ENCODE data around the gene CHST11.

CHST11 gene

DNA sequence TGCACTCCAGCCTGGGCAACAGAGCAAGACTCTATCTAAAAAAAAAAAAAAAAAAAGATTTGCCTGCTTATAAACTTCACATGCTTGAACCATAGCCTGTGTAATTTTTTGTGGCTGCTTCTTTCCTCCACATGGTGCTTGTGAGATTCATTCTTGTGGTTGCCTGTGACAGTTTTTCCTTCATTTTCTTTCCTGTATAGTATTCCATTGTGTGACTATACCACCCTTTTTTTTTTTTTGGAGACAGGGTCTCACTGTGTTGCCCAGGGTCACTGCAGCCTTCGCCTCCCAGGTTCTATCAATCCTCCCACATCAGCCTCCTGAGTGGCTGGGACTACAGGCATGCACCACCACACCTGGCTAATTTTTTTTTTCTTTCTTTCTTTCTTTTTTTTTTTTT, 22.6 kb upstream of the CHST11 start:
- no peak for DNase-seq

DNA sequence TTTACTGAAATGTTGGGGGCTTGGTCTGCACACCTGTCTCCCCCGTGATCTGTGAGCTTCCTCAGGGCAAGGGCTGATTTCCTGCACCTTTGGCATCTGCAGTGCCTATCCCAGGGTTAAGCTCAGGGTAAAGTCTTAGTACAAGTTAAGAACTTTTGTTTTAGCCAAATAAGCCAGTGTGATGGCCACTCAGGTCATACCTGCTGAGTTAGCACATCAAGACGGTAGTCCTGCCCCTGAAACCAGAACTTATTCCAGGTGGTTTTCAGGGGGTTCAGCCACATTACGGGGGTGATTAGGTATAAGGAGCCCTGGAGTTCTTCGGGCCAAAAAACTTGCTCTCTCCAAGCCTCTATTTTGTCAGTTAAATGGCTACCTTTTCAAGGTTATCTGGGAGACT, 21.6 kb upstream of the CHST11 start:
- DNase-seq: no peak

DNA sequence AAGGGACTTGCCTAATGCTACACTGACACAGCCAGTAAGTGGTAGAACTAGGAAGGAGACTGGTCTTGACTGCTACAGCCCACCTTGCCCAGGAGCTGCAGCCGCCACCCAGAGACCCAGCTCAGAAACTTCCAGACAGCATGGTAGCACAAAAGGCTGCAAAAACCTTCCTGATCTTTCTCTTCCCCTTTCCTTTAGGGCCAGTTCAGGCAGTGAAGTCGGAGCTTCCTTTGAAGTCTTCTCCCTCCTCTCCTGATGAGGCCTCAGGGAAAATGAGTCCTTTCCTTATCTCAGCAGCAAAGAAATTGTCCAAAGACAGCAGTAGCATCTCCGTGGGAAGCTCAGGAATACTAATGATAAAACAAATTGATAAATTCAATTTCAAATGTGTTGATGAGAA, 21.0 kb upstream of the CHST11 start:
- no peak for DNase-seq

DNA sequence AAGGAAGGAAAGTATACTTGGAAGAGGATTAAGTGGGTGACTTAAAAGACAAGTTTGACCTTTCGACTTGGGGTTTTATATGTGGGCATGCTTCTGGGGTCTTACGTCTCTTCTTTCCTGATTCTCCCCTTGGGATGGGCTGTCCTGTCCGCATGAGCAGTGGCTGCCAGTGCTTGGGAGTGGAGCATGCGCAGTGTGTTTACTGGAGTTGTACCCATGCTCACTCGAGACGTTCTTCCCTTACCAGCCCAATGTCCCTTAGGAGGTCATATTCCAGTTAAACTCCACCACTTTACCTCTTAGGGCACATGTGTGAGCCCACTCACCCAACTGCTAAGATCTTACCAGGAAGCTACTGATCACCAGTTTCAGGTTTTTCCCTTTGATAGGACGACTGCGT, 20.0 kb upstream of the CHST11 start:
- no peak for DNase-seq

DNA sequence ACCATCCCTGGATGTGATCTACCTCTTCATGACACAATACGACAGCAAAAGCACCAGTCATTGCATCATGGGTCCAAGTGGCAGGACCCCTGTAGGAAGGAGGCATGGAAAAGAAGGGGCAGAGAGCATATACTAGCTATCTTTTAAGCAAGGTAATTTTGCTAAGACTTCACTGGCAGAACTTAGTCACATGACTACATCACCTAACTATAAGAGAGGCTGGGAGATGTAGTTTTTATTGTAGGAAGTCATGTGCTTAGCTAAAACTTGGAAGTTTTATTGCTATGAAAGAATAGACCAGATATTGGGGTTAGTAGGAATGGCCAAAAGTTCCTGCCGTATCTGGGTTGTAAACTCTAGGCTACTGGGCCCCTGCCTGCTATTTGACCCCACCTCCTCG, 18.6 kb upstream of the CHST11 start:
- no peak for DNase-seq

DNA sequence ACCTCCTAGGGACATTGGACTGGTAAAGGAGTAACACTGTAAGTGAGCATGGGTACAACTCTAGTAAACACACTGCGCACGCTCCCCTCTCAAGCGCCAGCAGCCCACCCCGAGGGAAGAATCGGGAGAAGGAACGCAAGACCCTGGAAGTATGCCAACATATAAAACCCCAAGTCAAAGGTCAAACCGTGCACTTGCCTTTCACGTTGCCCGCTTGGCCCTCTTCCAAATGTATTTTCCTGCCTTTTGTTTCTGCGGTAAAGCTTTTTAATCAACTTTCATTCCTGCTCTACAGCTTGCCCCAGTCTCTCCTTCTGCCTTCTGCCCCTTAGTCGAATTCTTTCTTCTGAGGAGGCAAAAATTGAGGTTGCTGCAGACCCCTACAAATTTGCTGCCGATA, 17.6 kb upstream of the CHST11 start:
- no peak for DNase-seq

DNA sequence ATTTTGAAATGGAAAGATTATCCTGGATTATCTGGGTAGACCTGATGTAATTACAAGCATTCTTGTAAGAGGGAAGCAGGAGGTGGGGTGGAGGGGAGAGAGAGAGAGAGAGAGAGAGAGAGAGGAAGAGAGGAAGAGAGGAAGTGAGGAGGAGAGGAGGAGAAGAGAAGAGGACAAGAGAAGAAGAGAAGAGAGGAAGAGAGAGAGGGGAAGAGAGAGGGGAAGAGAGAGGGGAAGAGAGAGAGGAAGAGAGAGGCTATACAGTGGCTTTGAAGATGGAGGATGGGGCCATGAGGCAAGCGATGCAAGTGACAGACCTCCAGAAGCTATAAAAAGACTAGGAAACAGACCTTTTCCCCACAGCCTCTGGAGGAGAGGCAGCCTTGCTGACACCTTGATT, 13.7 kb upstream of the CHST11 start:
- no peak for DNase-seq

DNA sequence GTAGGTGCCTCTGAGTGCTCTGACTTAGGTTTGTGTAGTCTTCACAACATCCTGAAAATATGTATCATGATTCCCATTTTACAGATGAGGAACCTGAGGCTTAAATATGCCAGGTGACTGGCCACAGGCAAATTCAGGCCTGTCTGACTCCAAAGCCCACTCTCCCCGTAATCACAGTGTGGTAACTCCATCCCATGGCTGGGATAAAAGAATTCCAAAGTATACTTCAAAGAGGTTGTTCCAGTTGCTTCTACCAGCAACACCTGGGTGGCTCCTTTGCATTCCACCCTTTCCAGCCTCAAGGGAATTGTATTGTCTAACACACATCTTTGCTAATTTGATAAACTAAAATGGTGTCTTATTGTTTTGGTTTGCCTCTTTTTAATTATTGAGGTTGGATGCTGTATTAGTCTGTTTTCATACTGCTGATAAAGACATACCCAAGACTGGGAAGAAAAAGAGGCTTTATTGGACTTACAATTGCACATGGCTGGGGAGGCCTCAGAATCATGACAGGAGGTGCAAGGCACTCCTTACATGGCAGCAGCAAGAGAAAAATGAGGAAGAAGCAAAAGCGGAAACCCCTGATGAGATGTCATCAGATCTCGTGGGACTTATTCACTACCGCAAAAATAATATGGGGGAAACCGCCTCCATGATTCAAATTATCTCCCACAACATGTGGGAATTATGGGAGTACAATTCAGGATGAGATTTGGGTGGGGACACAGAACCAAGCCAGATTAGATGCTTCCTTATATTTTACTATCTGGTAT, 9.9 kb upstream of the CHST11 start:
- no peak for DNase-seq

DNA sequence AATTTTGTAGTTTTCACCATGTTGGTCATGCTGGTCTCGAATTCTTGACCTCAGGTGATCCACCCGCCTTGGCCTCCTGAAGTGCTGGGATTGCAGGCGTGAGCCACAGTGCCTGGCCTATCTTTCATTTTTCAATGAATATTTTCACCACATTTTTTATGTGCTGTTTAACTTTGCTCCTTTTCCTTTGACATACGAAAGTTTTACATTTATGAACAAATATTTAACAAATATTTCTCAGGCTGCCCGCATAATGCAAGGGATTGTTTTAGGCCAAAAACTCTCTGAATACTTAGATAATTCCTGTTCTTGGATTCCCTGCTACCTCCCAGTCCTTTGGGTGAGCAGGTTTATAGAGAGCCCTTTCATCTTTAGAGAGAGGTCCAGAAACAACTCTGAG, 8.7 kb upstream of the CHST11 start:
- no peak for DNase-seq

DNA sequence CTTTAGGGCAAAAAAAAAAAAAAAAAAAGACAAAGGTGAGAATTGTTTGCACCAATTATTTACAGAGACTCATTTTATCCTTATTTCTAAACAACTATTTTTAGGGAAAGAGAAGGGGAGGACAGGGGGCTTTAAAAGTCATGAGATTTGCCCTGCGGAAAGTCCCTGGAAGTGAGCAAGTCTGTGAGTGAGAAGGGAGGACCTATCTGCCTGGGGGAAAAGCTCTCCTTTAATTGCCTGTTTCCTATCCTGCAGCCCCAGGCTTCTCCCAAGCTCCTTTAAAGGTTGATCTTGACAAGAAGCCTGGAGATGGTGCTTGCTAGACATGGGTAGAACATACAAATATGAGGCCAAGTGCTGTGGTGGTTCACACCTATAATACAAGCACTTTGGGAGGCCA, 8.3 kb upstream of the CHST11 start:
- DNase-seq: peak; percentile 31

DNA sequence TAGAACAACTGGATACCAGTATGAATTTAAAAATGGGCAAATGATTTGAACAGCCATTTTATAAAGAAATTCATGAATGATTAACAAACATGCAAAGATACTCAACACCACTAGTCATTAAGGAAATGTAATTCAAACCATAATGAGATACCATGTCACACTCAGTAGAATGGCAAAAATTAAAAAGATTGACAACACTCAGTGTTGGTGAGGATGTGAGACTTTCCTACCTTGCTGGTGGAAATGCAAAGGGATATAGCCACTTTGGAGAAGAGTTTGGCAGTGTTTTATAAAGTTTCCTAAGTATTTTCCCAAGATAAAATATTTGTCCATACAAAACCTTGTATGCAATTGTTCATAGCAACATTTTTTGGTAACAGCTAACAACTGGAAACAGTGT, 6.0 kb upstream of the CHST11 start:
- no peak for DNase-seq

DNA sequence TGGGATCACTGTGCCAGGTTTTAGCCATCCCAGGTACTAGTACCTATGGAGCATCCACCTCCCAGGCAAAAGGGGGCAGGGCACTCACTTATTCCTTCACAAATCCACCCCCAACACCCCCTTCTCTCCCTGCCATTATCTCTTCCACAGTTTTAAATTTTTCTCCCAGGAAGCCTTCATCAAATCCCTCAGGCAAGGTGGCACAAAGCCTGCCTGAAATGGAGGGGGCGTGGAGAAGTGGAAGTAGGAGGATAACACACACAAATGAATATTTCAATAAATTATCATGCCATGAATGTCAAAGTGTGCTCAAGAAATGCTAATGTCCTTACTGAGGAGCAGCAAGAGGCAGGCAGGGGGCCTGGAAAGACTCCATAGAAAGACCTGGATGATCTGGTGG, 4.7 kb upstream of the CHST11 start:
- DNase-seq: no peak

DNA sequence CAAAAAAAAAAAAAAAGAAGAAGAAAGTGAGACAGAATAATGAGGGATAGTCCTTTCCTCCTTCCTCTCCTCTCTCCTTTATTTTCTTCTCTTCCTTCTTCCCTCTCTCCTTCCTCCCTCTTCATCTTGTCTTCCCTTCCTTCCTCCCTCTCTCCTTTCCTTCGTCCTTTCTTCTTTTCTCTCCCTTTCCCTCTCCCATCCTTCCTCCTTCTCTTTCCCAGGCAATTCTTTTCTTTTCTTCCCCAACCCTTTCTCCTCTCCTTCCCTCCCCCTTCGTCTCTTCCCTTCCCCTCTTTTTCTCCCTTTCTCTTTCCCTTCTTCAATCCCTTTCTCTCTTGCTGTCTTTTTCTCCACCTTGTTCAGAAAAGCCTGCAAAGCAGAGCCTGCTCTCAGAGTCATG, 3.6 kb upstream of the CHST11 start:
- DNase-seq: no peak

DNA sequence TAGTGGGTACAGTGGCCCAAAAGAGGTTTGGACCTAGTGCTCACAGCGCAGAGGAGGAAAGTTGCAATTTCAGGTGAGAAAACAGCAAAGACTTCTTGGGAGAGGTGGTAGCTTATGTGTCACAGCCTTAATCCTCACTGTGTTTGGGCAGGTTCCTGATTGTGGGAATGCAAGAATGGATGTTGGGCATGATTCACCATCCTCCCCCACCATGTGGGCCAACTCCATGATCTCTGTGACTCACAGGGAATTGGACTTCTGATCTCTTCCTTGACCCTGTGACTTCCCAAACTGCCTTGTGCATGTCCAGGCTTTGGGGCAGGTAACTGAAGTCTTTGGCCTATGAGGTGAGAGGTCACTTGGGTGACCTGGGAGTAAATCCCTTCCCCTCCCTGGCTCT, 1.8 kb upstream of the CHST11 start:
- DNase-seq: peak; percentile 83

DNA sequence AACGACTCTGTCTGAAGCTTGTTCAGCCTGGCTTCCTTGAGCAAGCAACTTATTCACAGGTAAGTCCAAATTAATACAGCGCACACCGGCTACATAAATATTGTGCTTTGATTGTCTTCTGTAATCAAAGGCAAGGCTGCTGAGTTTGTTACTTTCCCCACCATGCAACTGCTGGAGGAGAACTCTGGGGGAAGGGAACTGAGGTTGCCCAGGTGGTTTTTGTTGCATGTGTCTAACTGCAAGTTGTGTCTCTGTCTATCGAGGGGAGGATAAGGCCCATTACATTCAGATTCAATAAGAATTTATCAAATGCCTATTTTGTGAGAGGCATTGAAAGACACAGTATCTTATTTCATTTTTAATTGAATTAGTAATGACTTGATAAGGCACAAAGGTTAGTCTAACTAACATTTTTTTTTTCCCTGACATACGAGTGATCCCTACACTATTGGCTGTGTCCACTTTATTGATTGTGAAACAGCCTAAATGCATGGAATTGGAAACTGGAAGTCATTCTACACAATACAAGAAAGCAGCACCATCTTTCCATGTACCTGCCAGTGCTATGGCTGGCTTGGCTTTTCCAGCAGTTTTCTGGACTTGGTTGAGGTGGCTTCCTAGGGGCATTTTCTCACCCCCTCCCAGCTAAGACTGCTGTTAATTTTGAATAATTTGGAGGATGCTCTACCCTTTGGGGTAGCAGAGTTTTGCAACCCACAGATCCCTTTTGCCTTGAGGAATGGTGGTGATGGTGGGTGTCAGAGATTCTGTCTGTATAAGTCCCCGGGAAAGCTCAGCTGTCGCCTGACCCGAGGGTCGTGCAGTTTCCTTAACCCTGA, 951 bp upstream of the CHST11 start:
- DNase-seq: no peak

DNA sequence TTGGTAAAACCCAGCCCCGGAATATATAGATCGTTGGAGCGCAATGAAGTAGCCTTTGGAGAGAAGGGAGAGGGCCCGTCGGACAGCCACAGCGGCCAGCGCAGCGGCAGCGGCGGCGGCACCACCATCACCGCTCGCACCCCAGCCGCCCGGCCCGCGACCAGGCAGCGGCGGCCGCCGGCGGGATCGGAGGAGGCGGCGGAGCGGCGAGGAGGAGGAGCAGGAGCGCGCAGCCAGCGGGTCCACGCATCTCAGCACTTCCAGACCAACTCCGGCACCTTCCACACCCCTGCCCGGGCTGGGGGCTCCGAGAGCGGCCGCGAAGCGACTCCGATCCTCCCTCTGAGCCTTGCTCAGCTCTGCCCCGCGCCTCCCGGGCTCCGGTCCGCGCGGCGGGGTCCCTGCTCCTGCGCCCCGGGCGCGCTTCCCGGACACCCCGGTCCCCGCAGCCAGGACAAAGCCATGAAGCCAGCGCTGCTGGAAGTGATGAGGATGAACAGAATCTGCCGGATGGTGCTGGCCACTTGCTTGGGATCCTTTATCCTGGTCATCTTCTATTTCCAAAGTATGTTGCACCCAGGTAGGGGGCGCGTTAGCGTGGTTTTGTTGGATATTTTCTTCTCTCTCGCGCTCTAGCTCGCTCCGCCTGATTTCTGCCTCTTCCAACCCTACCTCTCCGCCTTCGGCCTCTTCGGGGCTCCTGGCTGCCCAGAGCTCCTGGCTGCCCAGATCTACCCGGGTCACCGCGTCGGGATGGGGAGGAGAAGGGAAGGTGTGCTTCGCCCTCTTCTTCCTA, 400 bp downstream of the CHST11 start:
- peak; percentile 61 for DNase-seq

DNA sequence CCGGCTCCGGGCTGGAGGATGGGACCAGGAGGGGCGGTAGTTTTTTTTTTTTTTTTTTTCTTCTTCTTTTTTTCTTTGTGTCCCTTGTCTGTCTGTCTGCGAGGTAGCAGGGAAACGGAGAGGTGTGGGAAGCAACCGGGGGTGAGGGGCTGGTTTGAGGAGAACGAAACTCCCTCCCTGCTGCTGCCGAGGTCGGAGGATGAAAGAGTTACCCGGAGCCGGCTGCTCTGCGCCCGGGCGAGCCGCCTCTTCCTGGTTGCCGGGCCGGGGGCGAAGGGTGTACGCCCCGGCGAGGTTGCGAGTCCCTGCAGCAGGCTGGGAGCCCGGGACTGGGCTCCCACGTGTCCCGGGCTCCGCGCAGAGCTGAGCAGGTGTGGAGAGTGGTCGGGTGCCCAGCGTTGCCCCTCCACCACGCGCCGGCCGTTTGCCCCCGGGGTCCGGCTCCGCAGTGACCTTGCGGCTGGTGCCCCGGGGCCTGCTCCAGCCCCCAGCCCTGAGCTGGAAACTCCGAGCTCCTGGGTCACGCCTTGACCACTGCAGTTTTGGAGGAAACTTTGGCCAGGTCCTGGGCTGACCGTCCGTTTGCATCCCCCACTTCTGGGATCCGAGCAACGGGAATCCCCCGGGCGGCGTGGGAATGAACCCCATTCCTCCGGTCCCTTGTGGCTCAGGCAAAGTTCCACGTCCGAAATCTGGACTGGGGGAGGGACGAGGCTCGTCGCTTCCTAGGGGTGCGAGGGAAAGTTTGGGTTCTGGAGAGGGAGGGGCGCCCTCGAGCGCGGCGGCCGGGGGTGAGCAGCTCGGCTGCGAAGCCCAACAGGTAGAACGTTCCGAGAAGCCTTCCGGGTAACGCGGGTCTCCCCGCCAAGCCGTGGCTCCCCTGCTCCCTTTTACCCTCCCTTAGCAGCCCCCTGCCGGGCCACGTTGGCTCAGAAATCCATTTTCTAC, 1.3 kb downstream of the CHST11 start:
- no peak for DNase-seq

DNA sequence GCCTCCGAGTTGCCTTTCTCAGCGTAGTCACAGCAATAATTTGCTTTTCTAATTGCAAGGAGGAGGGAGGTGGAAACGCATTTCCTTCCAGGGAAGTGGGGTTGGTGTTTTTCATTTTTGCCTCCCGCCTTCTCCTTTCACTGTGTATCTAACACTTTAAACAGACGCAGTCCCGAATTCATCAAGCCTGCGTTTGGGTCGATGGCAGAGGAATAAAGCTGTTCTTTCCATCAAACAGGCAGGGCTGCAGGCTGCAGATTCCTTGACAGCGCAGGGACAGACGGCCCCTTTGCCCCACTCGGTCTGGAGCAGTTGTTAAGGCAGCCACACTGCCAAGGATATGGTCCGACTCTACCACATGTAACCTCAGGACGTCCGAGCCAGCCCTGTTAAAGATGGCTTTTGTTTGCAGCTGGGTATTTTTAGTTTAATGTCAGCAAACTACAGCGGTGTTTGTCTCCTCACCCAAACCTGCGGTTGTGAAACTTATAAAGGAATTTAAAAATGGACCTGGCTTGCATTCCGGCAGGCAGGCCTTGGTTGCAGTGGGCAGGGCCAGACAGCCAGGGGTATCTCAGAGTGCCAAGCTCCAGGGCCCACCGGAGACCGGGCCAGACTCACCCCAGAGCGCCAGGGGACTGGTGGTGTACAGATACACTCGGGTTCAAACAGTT, 2.1 kb downstream of the CHST11 start:
- DNase-seq: no peak

DNA sequence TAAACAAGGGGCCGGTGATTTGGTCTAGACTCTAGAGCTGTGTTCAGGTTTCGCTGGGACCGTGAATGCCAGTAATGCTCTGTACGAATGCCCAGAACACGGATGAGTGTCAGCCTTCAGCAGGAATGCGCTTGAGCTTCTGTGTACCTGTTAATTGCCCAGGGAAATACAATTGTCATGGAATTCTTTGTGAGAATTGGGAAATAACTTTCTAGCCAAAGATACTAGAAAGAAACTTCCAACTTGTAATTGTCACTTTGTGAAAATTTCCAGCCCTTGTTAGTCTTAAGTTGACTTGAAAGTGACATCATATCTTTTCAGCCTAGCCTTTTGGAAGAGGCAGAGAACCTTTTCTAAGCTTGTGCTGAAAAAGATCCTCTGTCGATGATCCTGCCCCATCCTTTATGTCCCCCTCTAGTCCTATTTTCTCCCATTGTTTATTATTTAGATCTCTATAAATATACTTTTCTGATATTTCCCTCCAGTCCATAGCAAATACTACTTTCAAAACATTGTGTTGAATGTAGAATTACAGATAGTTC, 2.7 kb downstream of the CHST11 start:
- no peak for DNase-seq

DNA sequence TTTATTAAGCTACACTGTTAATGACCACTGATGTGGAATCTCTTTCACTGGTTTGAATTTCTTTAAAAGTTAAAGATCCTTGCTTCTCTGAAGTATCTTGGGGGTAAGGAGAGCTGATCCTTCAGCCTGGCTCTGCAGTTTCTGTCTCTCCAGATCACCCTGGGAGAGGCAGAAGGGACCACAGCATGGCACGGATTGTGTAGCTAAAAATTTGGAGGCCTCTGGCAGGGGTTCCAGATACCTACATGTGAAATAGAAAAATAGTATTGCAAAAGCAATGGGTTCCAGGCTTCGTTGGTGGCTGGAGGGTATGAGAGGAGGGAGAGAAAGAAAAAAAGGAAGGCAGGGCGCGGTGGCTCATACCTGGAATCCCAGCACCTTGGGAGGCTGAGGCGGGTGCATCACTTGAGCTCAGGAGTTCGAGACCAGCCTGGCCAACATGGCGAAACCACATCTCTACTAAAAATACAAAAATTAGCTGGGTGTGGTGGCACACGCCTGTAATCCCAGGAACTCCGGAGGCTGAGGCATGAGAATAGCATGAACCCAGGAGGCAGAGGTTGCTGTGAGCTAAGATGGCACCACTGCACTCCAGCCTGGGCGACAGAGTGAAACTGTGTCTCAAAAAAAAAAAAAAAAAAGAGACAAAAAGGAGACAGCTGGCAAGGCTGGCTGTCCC, 3.4 kb downstream of the CHST11 start:
- DNase-seq: no peak
